Stimulated activated naive B cell treated with anti-CD40 and anti-IgM and Interleukin-4, amounts not matched to agents 10 μg/mL and 1 μg/mL and 100 μg/mL, for 72 hours (primary cell): Measurements from ENCODE around the gene MEP1A.
"Not testable (repeated sequence)": the region's sequence is repeated elsewhere in the genome, so short reads cannot be mapped to it uniquely, and the experiment has no call there.

Experiments
- ATAC-seq, 2 donors: fragments of 150-1000 bp; cut with Tn5 transposase; replicated peaks; 2 replicates each; pipeline ENCODE4 v1.10.0; 2021; ENCODE audit warnings: moderate library complexity in 1 of 2
- DNase-seq: peaks from one replicate; pipeline ENCODE4 v3.0.0; 2021
- H3K27ac Mint-ChIP-seq: one replicate; pipeline ENCODE4 v1.8.0; 2022; ENCODE audit warnings: mild to moderate bottlenecking, mixed read lengths
- H3K27me3 Mint-ChIP-seq, 2 donors: one replicate each; pipeline ENCODE4 v1.8.0; 2022; ENCODE audit warnings: mixed read lengths in 2 of 2
- H3K36me3 Mint-ChIP-seq, 2 donors: one replicate each; pipeline ENCODE4 v1.8.0; 2022; ENCODE audit warnings: mixed read lengths in 2 of 2, mild to moderate bottlenecking in 1 of 2
- H3K4me1 Mint-ChIP-seq, 2 donors: one replicate each; pipeline ENCODE4 v1.8.0; 2022; ENCODE audit warnings: mixed read lengths in 2 of 2, mild to moderate bottlenecking in 1 of 2
- H3K4me3 Mint-ChIP-seq, 2 donors: one replicate each; pipeline ENCODE4 v1.8.0; 2022; ENCODE audit warnings: mild to moderate bottlenecking in 2 of 2, mixed read lengths in 2 of 2, moderate library complexity in 1 of 2
- H3K9me3 Mint-ChIP-seq, 2 donors: one replicate each; pipeline ENCODE4 v1.8.0; 2022; ENCODE audit warnings: mixed read lengths in 2 of 2, mild to moderate bottlenecking in 1 of 2

Gene MEP1A

DNA sequence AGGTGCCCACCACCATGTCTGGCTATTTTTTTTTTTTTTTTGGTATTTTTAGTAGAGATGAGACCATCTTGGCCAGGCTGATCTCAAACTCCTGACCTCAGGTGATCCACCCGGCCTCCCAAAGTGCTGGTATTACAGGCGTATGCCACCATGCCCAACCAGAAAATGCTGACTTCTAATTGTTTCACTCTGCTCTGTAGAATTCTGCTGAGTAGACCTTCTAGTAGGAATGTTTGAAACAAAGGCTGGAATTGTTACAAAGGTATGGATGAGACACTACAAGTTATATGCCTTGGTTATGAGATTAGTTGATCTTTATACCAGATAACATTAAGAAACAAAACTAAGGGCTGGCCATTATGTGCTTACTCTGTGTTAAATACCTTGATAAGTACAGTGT, 44.8 kb downstream of the MEP1A start:
- Mint-ChIP-seq H3K9me3 (peaks cover 11 to 19% of the 10 kb centered on the region in 2 donors), H3K4me1 (no peaks in the 10 kb centered on the region), H3K4me3 (no peak overlapping the region), H3K36me3 (peaks cover 0 to 4% of the 10 kb centered on the region in 2 donors), H3K27ac (no peak overlapping the region), H3K27me3 (no peaks in the 10 kb centered on the region)
- no peak for DNase-seq
- no peak for ATAC-seq

DNA sequence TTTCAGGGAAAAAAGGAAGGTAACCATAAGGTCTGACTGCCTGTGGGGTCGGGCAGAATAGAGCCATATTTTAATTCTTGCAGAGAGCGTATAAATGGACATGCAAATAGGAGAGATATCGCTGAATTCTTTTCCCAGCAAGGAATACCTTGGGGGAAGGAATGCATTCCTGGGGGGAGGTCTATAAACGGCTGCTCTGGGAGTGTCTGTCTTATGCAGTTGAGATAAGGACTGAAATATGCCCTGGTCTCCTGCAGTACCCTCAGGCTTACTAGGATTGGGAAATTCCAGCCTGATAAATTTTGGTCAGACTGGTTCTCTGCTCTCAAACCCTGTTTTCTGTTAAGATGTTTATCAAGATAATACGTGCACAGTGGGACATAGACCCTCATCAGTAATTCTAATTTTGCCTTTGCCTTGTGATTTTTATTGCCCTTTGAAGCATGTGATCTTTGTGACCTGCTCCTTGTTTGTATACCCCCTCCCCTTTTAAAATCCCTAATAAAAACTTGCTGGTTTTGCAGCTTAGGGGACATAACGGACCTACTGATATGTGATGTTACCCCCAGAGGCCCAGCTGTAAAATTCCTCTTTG, 49.2 kb downstream of the MEP1A start:
- not testable (repeated sequence) for DNase-seq, H3K4me1 Mint-ChIP-seq, H3K27me3 Mint-ChIP-seq, H3K27ac Mint-ChIP-seq, H3K4me3 Mint-ChIP-seq, H3K36me3 Mint-ChIP-seq, ATAC-seq
- peaks cover 12 to 20% of the 10 kb centered on the region in 2 donors for H3K9me3 Mint-ChIP-seq

DNA sequence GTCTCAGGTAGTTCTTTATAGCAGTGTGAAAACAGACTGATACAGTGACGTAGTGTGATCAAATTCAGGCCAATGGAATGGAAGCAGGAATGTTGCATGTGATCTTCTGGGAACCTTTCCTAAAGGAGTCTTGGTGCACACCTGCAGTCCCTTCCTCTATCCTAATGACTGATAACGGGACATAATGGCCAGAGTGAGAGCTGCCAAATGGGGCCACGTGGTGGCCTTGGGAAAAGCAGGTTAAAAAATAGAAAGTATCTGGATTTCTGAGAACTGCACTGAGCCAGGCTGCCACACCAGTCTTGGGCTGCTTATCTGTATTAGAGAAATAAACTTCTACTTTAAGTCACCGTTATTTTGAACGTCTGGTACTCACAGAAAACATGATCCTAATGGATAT, 51.9 kb downstream of the MEP1A start:
- ATAC-seq (no peak), DNase-seq (no peak)
- Mint-ChIP-seq H3K36me3 (peaks cover 0 to 5% of the 10 kb centered on the region in 2 donors), H3K9me3 (peaks cover 12 to 18% of the 10 kb centered on the region in 2 donors), H3K4me3 (no peak overlapping the region), H3K27me3 (peaks cover 12 to 20% of the 10 kb centered on the region in 2 donors), H3K27ac (no peak overlapping the region), H3K4me1 (peaks cover 4 to 6% of the 10 kb centered on the region in 2 donors)

DNA sequence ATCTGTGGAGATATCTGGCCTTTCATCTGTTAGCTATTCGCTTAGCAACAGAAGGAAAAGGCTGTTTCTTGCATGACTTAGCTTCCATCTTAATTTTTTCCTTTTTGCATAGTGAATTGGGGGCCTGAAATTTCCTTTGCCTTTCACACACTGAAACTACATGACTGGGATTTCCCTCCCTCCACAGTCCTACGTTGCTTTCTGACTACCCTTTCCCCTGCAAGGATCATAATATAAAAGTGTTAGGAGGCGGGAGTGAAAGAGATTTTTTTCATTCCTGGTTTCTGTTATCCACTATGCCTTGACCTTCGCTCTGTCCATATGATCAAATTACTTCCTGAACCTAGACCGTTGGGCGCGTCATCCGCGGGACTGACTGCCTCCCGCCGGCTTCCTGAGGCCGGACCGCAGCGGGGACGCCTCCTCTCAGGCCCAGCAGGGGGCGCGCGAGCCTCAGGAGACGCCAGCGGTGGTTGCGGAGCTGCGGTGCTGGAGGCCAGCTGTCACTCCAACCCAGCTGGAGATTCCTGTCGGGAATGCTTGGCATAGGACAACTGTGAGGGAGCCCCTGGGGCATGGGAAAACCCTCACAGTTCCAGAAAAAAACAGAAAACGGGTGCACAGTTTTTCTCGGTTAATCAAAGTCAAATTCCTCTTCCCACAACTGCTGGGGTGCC, 55.6 kb downstream of the MEP1A start:
- no peaks in the 10 kb centered on the region for H3K36me3 Mint-ChIP-seq
- H3K27ac Mint-ChIP-seq, result peak overlapping the region; percentile 44
- H3K27me3 Mint-ChIP-seq, result peaks cover 12 to 20% of the 10 kb centered on the region in 2 donors
- H3K9me3 Mint-ChIP-seq, result no peaks in the 10 kb centered on the region
- peak overlapping the region; percentile 62 to 74 for H3K4me3 Mint-ChIP-seq
- peak; percentile 85 to 86 for ATAC-seq
- peak; percentile 47 for DNase-seq
- peaks cover 4 to 6% of the 10 kb centered on the region in 2 donors for H3K4me1 Mint-ChIP-seq

DNA sequence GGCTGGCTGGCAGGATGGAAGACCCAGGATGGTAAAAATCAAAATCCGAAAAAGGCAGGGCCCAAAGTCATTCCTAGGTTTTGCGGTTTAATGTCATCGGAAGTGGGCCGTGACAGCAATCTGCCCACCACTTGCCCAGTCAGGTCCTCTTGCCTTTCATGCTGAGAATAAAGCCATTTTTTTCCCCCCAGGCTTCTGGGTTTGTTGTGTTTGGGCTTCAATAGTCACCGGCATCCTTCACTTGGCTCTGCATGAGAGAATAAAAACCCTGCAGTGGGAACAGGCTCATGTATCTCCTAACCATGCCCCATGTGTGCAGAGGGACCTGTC, 56.1 kb downstream of the MEP1A start:
- DNase-seq (no peak), ATAC-seq (no peak)
- no peaks in the 10 kb centered on the region for H3K9me3 Mint-ChIP-seq
- no peak overlapping the region for H3K27ac Mint-ChIP-seq
- no peaks in the 10 kb centered on the region for H3K36me3 Mint-ChIP-seq
- no peak overlapping the region for H3K4me3 Mint-ChIP-seq
- H3K4me1 Mint-ChIP-seq, result peaks cover 4 to 6% of the 10 kb centered on the region in 2 donors
- peaks cover 12 to 23% of the 10 kb centered on the region in 2 donors for H3K27me3 Mint-ChIP-seq

DNA sequence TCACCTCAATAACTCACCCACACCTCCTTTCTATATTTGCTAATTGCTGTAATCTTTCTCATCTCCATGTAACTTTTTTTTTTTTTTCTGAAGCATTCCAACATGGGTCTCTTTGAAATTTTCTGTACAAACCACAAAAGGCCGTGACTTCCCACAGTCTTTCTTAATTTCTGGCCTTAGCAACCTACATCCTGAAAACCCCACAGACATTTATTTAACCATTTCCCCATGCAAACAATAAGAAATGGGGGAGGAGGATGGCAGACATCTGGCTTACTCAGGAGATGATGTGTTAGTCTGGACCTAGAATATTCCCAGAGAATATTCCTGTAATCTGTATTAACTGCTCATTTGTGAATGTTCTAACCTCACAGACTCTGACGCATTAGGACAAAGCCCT, 57.6 kb downstream of the MEP1A start:
- no peaks in the 10 kb centered on the region for H3K36me3 Mint-ChIP-seq
- H3K27ac Mint-ChIP-seq, result no peak overlapping the region
- ATAC-seq, result no peak
- no peaks in the 10 kb centered on the region for H3K9me3 Mint-ChIP-seq
- peaks cover 12 to 19% of the 10 kb centered on the region in 2 donors for H3K27me3 Mint-ChIP-seq
- no peak overlapping the region for H3K4me3 Mint-ChIP-seq
- no peak for DNase-seq
- H3K4me1 Mint-ChIP-seq, result peaks cover 4 to 6% of the 10 kb centered on the region in 2 donors

DNA sequence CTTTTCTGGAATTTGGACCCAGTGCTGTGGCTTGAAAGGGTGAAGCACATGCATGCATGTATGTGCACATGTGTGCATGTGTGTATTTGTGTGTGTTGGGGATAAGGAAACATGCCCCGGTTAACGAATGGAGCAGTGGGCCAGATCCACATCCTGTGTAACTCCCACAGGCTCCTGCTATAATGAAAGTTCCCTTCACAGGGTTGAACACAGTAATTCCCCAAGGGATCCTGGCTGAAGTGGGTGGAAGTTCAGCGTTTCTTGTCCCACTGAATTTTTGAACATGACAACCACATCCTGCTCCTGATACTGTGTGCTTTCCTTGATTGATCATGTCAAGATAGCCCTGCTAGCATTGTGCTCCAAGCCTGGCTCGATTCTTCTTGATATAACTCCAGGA, 58.4 kb downstream of the MEP1A start:
- not testable (repeated sequence) for DNase-seq, H3K27ac Mint-ChIP-seq, H3K9me3 Mint-ChIP-seq, ATAC-seq, H3K4me1 Mint-ChIP-seq, H3K4me3 Mint-ChIP-seq, H3K36me3 Mint-ChIP-seq
- H3K27me3 Mint-ChIP-seq, result peaks cover 12 to 19% of the 10 kb centered on the region in 2 donors

DNA sequence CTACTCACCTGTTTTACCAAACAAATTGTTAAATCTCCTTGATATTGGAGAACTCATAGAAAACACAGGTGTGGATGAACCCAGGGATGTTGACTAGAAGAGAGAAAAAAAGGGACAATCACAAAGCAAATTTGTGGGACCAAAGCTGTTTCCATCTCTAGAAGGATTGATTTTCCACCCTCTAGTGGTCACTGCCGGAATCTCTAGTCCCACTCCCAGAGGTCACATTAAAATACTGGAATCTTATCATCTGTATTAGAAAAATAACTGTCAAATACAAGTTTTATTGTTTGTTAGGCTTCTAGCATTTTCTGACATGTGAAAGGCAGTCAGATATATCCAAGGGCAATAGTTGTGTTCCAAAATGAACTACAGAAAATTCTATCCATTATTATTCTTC, 62.8 kb downstream of the MEP1A start:
- H3K4me1 Mint-ChIP-seq, H3K4me3 Mint-ChIP-seq, H3K27me3 Mint-ChIP-seq, DNase-seq, ATAC-seq, H3K36me3 Mint-ChIP-seq, H3K9me3 Mint-ChIP-seq, H3K27ac Mint-ChIP-seq: not testable (repeated sequence)

DNA sequence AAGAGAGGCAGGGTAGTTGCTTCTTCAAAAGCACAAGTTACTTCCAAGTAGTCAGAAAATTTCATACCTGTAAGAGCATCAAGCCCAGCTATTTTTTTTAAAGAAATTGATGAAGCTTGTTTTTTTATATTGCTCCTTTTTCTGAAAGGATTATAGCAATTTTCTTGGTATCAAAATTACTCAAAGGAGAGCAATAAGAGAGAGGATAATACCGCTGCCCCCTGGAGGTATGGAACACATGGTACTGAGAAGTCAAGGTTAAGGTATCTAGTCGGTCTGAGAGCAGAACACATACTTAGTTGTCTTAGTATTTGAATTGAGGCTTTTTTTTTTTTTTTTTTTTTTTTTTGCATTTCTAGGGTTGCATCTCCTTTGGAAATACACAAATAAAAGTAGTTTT, 69.2 kb downstream of the MEP1A start:
- H3K4me3 Mint-ChIP-seq, result no peak overlapping the region
- H3K27me3 Mint-ChIP-seq, result peaks cover 4 to 11% of the 10 kb centered on the region in 2 donors
- H3K27ac Mint-ChIP-seq, result no peak overlapping the region
- ATAC-seq (no peak), DNase-seq (no peak)
- no peaks in the 10 kb centered on the region for H3K36me3 Mint-ChIP-seq
- peaks cover 0 to 4% of the 10 kb centered on the region in 2 donors for H3K9me3 Mint-ChIP-seq
- H3K4me1 Mint-ChIP-seq, result no peaks in the 10 kb centered on the region

DNA sequence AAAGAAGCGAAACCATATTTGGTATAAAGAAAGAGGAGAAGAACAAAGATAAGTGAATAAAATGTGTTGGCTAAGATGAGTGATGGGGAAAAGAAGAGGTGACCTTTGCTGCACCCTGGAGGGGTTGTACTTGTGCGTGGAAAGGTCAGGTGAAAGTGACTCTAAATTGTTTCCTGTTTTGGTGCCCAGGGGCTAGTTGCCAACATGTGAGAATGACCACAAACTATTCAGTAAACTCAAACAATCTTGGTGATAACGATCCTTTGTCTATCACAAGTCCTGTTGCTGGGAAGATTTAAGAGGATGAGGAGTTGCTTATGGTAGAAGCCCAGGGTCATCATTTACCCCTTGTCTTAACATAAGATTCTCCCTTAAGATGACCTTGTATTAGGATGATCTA, 70.6 kb downstream of the MEP1A start:
- H3K27me3 Mint-ChIP-seq, result peaks cover 4 to 11% of the 10 kb centered on the region in 2 donors

DNA sequence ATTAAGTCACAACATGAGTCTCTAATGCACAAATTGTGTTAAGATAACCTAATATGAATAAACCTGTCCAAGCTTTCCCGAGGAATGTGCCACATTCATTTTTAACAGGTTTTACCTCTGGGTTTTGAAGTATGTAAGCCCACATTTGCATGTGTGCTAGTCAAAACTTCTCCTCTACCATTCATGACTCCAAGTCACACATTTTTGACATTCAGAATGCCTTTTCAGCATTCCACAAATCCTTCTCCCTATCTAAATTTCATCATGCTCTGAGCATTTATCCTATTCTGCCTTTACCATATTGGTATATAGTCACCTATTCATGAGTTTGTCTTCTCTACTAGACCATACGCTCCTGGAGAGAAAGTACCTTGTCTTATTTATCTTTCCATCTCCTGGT, 72.0 kb downstream of the MEP1A start:
- H3K4me1 Mint-ChIP-seq, result no peaks in the 10 kb centered on the region
- no peak overlapping the region for H3K27ac Mint-ChIP-seq
- ATAC-seq, result no peak
- peaks cover 4 to 11% of the 10 kb centered on the region in 2 donors for H3K27me3 Mint-ChIP-seq
- peaks cover 0 to 3% of the 10 kb centered on the region in 2 donors for H3K9me3 Mint-ChIP-seq
- no peak for DNase-seq
- no peaks in the 10 kb centered on the region for H3K36me3 Mint-ChIP-seq
- H3K4me3 Mint-ChIP-seq, result no peak overlapping the region

More for the DNA sequence above, 70.6 kb downstream of the MEP1A start:
- H3K36me3 Mint-ChIP-seq, result no peaks in the 10 kb centered on the region
- DNase-seq (no peak), ATAC-seq (peak in 1 of 2 donors; percentile 23)
- H3K9me3 Mint-ChIP-seq, result peaks cover 0 to 3% of the 10 kb centered on the region in 2 donors
- no peaks in the 10 kb centered on the region for H3K4me1 Mint-ChIP-seq
- no peak overlapping the region for H3K27ac Mint-ChIP-seq
- no peak overlapping the region for H3K4me3 Mint-ChIP-seq

DNA sequence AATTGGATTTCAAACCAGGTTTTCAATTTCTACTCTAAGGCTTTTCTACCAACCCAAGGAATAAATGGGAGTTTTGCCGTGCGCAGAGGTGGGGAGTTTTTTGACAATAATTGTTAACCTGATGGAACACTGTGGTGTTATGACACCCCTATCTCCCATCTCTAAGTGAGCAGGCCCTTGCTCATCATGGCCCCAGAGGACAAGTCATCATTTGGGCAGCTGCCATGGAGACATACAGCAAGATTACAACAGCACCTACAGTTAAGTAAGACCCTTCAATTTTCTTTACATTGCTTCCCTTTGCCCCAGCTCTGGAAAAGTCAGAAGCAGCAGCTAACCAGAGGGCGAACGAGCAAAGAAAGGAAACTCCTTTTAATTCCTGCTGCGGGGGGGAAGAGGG, 74.2 kb downstream of the MEP1A start:
- no peak for ATAC-seq
- H3K36me3 Mint-ChIP-seq, result no peaks in the 10 kb centered on the region
- DNase-seq, result no peak

DNA sequence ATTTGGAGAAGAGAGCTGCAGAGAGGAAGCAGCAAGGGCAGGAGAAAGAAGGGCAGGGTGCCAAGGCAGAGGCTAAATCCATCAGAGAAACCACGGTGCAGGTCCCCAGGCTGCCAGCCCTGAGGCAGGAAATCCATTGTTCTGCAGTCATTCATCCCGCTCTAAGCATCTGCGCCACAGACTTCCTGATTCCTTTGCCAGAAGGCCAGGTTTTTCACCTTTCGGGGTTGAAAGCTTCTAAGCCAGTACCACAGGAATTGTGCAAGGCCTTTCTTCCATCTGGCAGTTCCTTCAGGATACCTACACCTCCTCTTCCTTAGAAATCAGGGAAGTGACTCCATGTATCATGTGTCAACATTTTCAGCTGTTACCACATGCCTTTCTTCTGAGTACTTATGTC, 82.9 kb downstream of the MEP1A start:
- DNase-seq (no peak), ATAC-seq (no peak)
- H3K4me1 Mint-ChIP-seq, result no peaks in the 10 kb centered on the region
- H3K36me3 Mint-ChIP-seq, result no peaks in the 10 kb centered on the region
- H3K9me3 Mint-ChIP-seq, result no peaks in the 10 kb centered on the region
- H3K27ac Mint-ChIP-seq, result no peak overlapping the region
- H3K27me3 Mint-ChIP-seq, result peaks cover 4 to 6% of the 10 kb centered on the region in 2 donors
- H3K4me3 Mint-ChIP-seq, result no peak overlapping the region

More for the DNA sequence above, 74.2 kb downstream of the MEP1A start:
- Mint-ChIP-seq H3K27ac (no peak overlapping the region), H3K4me1 (no peaks in the 10 kb centered on the region), H3K27me3 (peaks cover 4 to 11% of the 10 kb centered on the region in 2 donors), H3K4me3 (no peak overlapping the region), H3K9me3 (peaks cover 0 to 3% of the 10 kb centered on the region in 2 donors)

DNA sequence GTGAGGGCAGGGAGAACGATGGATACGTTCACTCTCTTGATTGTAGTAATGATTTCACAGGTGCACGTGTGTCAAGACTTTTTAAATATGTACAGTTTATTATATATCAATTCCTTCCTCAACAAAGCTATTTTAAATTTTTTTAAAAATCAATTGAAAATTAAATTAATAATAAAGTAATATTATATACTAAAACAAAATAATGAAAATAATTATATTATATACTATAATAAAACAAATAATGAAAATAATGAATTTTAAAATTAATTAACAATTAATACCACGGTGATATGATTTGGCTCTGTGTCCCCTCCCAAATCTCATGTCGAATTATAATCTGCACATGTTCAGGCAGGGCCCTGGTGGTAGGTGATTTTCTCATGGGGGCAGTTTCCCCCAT, 85.8 kb downstream of the MEP1A start:
- DNase-seq (no peak), ATAC-seq (no peak)
- Mint-ChIP-seq H3K4me3 (no peak overlapping the region), H3K9me3 (no peaks in the 10 kb centered on the region), H3K27ac (no peak overlapping the region), H3K27me3 (peaks cover 4 to 6% of the 10 kb centered on the region in 2 donors), H3K36me3 (no peaks in the 10 kb centered on the region), H3K4me1 (no peaks in the 10 kb centered on the region)

DNA sequence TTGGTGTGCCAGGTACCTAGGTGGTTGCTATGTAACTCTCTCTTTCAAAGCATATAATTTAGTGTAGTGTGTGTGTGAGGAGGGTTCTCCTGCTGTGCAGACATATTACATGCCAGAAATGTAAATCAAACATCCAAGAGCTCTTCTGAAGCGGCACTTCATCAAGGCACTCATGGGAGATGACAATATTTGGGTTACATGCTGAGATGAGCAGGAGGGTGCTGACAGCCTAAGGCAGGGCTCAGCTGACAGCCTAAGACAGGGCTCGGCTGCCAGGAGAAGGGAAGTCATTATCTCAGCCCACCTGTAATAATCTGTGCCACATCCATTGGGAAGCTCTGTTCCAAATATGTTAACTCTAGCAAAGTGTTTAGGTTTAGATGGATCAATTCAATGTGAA, 89.5 kb downstream of the MEP1A start:
- Mint-ChIP-seq H3K36me3 (no peaks in the 10 kb centered on the region), H3K4me3 (no peak overlapping the region), H3K4me1 (no peaks in the 10 kb centered on the region), H3K27me3 (peaks cover 4 to 6% of the 10 kb centered on the region in 2 donors), H3K9me3 (no peaks in the 10 kb centered on the region), H3K27ac (no peak overlapping the region)
- ATAC-seq (no peak), DNase-seq (no peak)
